ENCODE measurements around the gene SYT7. TPM values are rescaled to one million over a fixed set of nuclear protein-coding genes. Genes with fewer than 3 reads are reported as not detected.
A peak's percentile ranks its signal among the peaks of the same experiment; 100 is the strongest.

The SYT7 gene
- total and polyA plus RNA-seq, 2 of the 4 experiments (the other 2 are of a cell fraction) = under 0.01 to 0.19 TPM

- Histone ChIP-seq H2BK5ac (ENCODE audit: low read depth, low read length, poor library complexity, severe bottlenecking) (no peak overlapping the region), H2BK20ac (ENCODE audit: low read depth, low read length) (no peak overlapping the region), H3K27ac (ENCODE audit: insufficient read depth, low read length) (no peak overlapping the region), H3K4ac (ENCODE audit: low read depth, low read length) (no peak overlapping the region), H3K23ac (ENCODE audit: low read depth, low read length) (no peak overlapping the region), H3K9ac (ENCODE audit: low read depth, low read length) (no peak overlapping the region), H2AFZ (replicated peaks; ENCODE audit: low read length, poor library complexity) (peak overlapping the region; percentile 41), H4K91ac (ENCODE audit: insufficient read depth, low read depth, low read length) (no peak overlapping the region), H3K79me1 (ENCODE audit: low read depth in 1 of 2, low read length in 2 of 2) (no peaks in the 10 kb centered on the region), H3K36me3 (ENCODE audit: control insufficient read depth, insufficient read depth, low read length) (no peaks in the 10 kb centered on the region), H2BK15ac (ENCODE audit: low read depth, low read length) (no peak overlapping the region), H3K9me3 (ENCODE audit: control insufficient read depth, insufficient read depth, low read length) (no peaks in the 10 kb centered on the region), H2AK5ac (ENCODE audit: low read depth, low read length) (no peak overlapping the region), H4K8ac (ENCODE audit: low read depth in 2 of 2, low read length in 2 of 2) (no peak overlapping the region), H3K27me3 (ENCODE audit: control insufficient read depth, insufficient read depth, low read length) (peaks cover 77% of the 10 kb centered on the region), H3K14ac (replicated peaks; ENCODE audit: low read depth, low read length) (no peak overlapping the region), H2AK9ac (replicated peaks; ENCODE audit: low read depth, low read length, poor library complexity) (peak overlapping the region; percentile 65), H3K4me2 (ENCODE audit: low read depth, low read length) (no peak overlapping the region), H3K4me1 (ENCODE audit: control insufficient read depth, insufficient read depth, low read length) (no peaks in the 10 kb centered on the region), H3K18ac (ENCODE audit: low read depth, low read length) (no peak overlapping the region), H2BK120ac (ENCODE audit: low read depth, low read length) (no peak overlapping the region), H3K9me1 (ENCODE audit: insufficient read depth, low read length) (no peaks in the 10 kb centered on the region; the same call in 1 of the 2 replicates), H3K4me3 (ENCODE audit: insufficient read depth, low read depth, low read length) (no peak overlapping the region), H3K56ac (ENCODE audit: extremely low read depth, insufficient read depth, low read length) (no peak overlapping the region), H4K20me1 (ENCODE audit: insufficient read depth, low read length) (no peaks in the 10 kb centered on the region), H4K5ac (ENCODE audit: low read depth, low read length) (no peak overlapping the region)
- CTCF ChIA-PET = interaction anchor here (0.8 to 1.0 kb wide), 2 partner anchors 18 to 86 kb away, joined by 3 read pairs; no protein-coding TSS in a partner anchor
- no TSS peak for BruUV-seq (replicated peaks)
- in situ Hi-C loops (cut with MboI; ENCODE audit: low sequenced_read_pairs) = no loop called here
- TF ChIP-seq CTCF (conservative IDR thresholded peaks at IDR 0.05; ENCODE audit: low read depth, low read length) (peak; percentile 61), SMC3 (IDR thresholded peaks at IDR 0.05; ENCODE audit: low read depth, low read length) (peak; percentile 50), RAD21 (IDR thresholded peaks at IDR 0.05; ENCODE audit: low read length) (peak; percentile 51), CEBPB (IDR thresholded peaks at IDR 0.05; ENCODE audit: low read depth, low read length) (no peak)
- 80% methylated on average over 1 of the region's 10 CpGs; no CpG with 5 or more reads in 1 of the 2 experiments for WGBS, 2 experiments (ENCODE audit: extremely low coverage in 2 of 2, insufficient read length in 1 of 2)
- POLR2A ChIA-PET (ENCODE audit: unreplicated experiment) = no interaction called here
- ATAC-seq (ENCODE audit: low read depth) (no peak), DNase-seq (no peak)
- dilution Hi-C loops (cut with HindIII; ENCODE audit: low sequenced_read_pairs, unreplicated experiment) = no loop called here
- intact Hi-C loops (cut with micrococcal nuclease) = loop anchor here (5.0 kb wide), 2 partner anchors 45 to 95 kb away; no protein-coding TSS in a partner anchor
Observed at GRCh38 chr11:61532134-61533038, 48.5 kb downstream of the SYT7 start.

Measured in IMR-90 (cell line).